ENCODE results near the gene ADAMTS13.
"Not testable (repeated sequence)": the region's sequence is repeated elsewhere in the genome, so short reads cannot be mapped to it uniquely, and the experiment has no call there.

DNA sequence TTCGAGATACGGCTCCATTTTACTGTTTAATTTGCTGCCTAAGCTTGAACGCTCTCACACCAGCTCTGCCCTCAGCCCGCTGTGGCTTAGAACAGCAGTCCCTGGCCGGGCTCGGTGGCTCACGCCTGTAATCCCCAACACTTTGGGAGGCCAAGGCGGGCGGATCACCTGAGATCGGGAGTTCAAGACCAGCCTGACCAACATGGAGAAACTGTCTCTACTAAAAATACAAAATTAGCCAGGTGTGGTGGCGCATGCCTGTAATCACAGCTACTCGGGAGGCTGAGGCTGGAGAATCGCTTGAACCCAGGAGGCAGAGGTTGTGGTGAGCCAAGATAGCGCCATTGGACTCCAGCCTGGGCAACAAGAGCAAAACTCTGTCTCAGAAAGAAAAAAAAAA is 44.9 kb upstream of the ADAMTS13 start:
- TF ChIP-seq, protein P1, sequence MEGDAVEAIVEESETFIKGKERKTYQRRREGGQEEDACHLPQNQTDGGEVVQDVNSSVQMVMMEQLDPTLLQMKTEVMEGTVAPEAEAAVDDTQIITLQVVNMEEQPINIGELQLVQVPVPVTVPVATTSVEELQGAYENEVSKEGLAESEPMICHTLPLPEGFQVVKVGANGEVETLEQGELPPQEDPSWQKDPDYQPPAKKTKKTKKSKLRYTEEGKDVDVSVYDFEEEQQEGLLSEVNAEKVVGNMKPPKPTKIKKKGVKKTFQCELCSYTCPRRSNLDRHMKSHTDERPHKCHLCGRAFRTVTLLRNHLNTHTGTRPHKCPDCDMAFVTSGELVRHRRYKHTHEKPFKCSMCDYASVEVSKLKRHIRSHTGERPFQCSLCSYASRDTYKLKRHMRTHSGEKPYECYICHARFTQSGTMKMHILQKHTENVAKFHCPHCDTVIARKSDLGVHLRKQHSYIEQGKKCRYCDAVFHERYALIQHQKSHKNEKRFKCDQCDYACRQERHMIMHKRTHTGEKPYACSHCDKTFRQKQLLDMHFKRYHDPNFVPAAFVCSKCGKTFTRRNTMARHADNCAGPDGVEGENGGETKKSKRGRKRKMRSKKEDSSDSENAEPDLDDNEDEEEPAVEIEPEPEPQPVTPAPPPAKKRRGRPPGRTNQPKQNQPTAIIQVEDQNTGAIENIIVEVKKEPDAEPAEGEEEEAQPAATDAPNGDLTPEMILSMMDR (IDR thresholded peaks at IDR 0.05), result not testable (repeated sequence)
- TF ChIP-seq POLR2A (IDR thresholded peaks at IDR 0.05), result not testable (repeated sequence)
